SK-N-SH (cell line): Measurements from ENCODE around the gene WDR7.

Experiments used
- CTCF ChIP-seq: fragments of 200-600 bp; sonication (generic); IDR thresholded peaks from 2 replicates; pipeline ENCODE4 v1.6.1; 2017; ENCODE audit warnings: antibody characterized with exemption, mild to moderate bottlenecking, moderate library complexity
- REST ChIP-seq: IDR thresholded peaks from 2 replicates; pipeline ENCODE4 v1.6.1; 2012; ENCODE audit warnings: mild to moderate bottlenecking, low read depth, low read length, moderate library complexity

- TF ChIP-seq CTCF (no peak), REST (no peak)
Measured at GRCh38 chr18:57060814-57061213, 409.7 kb downstream of the WDR7 start.
